HK-2 (cell line): ENCODE results near the gene CIDEA.
A peak's percentile ranks its signal among the peaks of the same experiment; 100 is the strongest.
"Not testable (repeated sequence)": the region's sequence is repeated elsewhere in the genome, so short reads cannot be mapped to it uniquely, and the experiment has no call there.

Source experiments
- DNase-seq: peaks from one replicate; pipeline ENCODE4 v3.0.0-alpha.2; 2018; ENCODE audit not compliant: unreplicated experiment

Gene CIDEA

GRCh38 chr18:12239431-12239830, 14.7 kb upstream of the CIDEA start:
- DNase-seq: no peak

DNA sequence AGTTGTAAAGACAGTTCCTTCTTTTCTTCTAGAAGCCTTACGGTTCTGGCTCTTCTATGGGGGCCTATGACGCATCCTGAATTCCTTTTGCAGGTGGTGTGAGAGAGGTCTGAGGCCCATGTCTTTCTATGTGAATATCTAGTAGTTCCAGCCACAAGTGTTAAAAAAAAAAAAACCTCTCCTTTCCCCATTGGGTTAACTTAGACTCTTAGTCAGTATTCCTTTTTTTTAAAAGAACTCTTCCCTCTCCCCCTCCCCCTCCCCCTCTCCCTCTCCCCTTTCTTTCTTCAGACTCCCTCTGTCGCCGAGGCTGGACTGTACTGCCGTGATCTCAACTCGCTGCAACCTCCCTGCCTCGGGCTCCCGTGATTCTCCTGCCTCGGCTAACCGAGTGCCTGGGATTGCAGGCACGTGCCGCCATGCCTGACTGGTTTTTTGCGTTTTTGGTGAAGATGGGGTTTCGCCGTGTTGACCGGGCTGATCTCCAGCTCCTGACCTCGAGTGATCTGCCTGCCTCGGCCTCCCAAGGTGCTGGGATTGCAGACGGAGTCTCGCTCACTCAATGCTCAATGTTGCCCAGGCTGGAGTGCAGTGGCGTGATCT, 11.4 kb upstream of the CIDEA start:
- no peak for DNase-seq

DNA sequence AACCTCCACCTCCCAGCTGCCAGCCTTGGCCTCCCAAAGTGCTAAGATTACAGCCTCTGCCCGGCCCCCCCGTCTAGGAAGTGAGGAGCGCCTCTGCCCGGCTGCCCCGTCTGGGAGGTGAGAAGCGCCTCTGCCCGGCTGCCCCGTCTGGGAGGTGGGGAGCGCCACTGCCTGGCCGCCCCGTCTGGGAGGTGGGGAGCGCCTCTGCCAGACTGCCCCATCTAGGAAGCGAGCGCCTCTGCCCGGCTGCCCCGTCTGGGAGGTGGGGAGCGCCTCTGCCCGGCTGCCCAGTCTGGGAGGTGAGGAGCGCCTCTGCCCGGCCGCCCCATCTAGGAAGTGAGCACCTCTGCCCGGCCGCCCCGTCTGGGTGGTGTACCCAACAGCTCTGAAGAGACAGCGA, 10.9 kb upstream of the CIDEA start:
- DNase-seq: not testable (repeated sequence)

DNA sequence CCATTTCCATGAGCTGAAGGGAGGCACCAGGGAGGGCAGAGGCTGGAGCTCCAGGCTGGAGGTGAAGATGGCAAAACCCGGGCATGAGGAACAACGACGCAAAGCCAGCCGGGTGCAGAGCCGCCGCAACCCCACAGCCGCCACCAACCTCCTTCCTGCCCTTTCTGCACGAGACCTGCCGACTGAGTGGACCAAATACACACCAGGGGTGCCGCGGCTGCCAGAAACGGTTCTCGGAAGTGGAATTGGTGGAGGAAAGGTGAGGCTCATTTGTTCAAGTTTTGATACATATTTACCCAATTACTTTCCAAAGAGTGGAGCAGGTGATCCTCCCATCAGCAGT, 8.4 kb upstream of the CIDEA start:
- no peak for DNase-seq

- DNase-seq: no peak
Observed at GRCh38 chr18:12246849-12247808, 7.0 kb upstream of the CIDEA start.

GRCh38 chr18:12247946-12248345, 6.2 kb upstream of the CIDEA start:
- DNase-seq: no peak

DNA sequence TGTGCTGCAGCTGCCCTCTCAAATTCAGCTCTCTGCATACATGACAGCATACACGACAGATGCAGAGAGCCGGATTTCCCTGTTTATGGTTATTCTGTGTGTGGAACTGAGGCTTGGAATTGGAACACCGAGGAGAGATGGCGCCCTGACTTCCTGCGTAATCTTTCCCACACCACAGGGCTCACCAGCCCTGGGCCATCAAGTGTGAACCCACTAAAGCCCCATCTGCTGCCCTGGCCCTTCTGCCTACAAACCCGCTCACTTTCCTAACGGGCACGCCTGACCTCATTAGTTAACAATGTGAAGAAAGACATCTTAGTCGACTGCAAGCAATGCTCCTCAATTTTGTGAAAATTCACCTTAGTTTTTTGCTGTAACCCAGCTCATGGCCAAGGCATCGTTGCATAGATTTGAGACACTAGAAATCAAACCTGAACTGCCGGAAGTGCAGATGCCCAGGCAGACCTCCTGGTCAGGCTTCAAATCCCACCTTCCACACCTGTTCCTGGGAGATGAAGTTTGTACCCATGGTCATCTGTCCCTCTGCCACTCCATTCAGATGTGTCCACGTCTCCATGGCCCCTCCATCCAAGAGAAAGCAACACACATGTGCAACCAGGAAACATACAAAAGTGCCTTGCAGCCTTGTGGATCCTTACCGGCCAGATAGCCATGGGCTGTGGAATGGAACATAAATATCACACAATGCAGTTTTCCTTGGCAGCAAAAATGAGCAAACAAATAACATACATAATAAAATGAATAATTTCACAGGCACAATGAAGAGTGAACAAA, 5.0 kb upstream of the CIDEA start:
- DNase-seq: no peak

GRCh38 chr18:12251311-12251710, 2.9 kb upstream of the CIDEA start:
- DNase-seq: no peak

DNA sequence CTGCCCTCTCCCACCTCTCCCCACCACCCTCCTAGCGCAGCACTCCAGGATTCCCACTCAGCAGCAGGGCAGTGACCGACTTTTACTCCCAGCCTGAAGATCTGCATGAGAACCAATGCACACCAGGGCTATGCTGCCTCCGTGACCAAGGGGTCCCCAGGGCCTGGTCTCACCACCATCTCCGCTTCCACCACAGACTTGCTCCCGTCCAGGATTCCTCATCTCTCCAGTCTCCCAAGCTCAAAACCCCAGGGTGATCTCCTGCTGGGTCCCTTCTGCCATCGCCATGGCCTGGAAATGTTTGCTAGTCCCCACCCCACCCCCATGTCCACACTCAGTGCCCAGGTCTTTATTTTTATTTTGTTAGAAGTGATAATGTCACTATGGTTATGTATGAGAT, 2.1 kb upstream of the CIDEA start:
- DNase-seq: no peak

DNA sequence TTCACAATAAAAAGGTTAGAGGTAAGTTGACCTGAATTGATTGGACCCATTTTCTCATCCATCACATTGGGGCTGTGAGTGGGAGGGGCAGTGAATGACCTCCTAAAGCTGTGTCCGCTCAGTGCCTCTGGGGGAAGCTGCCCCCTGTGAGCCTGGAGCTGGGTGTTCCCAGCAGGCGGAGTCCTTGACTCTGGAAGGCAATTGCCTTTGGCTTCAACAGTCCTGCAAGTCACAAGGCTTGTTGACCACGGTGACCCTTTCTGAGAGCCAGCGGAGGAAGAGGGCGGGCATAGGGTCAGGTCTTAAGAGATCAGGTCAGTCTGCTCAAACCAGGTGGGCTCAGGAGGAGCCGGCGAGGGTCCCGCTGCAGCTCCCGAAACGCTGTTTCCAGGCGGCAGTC, 1.1 kb upstream of the CIDEA start:
- no peak for DNase-seq

GRCh38 chr18:12253663-12254135, 462 bp upstream of the CIDEA start:
- no peak for DNase-seq

DNA sequence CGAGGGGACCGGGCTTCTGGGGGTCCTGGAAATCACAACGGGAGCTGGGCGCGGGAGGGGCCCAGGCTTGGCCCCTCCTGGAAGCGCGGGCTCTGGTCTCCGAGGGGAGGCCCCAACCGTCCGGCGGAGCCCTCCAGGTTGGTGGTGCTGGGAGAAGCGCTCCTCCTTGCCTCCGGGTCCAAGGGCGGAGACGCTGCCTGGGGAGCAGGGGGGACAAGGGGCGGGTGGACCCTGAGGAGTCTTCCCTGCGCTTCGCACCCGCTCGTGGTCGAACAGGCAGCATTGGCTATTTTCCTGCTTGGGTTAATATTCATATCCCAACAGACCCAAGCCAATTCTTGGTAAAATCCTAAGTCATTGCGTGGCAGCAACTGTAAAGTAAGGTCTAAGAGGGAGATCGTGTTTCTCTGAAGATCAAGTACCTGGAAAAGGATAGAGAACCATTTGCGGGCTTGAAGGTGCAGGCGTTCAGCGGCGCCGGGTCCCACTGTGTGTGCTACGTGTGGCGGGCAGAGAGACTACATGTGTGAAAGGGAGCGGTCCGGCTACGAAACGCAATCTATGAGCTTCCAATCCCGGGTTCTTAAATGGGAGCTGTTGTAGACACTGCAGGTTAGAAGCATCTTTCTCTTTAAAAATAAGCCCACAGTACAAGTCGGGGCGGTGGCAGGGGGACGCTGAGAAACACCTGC, 805 bp downstream of the CIDEA start:
- DNase-seq: no peak

GRCh38 chr18:12255626-12256026, 1.5 kb downstream of the CIDEA start:
- DNase-seq: no peak

GRCh38 chr18:12256951-12257350, 2.8 kb downstream of the CIDEA start:
- DNase-seq: no peak

GRCh38 chr18:12257996-12258718, 4.0 kb downstream of the CIDEA start:
- no peak for DNase-seq

DNA sequence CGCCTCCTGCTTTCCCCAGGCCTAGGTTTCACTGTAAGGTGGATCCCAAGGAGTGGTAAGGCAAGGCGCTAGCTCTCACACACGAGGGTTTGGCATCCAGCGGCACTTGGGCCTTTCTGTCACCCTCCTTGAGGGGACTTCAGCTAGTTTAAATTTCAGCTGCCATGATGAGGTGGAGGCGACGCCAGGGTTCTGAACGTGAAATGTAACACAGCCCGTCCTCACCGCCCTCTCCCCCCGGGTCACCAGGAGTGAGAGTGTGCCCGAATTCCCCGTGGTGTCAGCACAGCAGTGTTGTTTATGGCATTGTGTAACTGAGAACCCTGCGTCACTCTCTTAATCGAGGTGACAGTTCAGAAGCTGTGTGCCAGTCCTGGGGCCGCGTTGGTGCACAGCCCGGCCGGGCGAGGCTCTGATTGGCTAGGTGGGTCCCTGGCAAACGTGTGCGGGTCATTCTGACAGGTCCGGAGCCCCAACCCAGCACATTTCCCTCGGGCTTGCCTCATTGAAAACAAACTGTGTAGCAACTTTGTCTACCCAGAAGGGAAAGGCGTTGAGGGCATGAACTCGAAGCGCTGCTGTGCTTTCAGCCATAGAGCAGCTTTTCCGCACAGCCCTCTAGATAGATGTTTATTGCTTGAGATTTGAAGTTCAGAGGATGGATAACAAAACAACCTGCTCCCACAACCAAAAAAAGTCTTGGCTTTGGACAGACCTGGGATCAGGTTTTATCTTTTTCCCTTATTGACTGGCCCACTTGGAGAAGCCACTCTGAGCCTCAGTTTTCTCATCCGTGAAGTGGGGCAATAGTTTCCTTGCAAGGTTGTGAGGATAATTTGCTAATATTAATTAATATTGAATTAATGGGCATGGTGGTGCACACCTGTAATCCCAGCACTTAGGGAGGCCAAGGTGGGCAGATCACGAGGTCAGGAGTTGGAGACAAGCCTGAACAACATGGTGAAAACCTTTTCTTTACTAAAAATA, 4.9 kb downstream of the CIDEA start:
- DNase-seq: no peak

DNA sequence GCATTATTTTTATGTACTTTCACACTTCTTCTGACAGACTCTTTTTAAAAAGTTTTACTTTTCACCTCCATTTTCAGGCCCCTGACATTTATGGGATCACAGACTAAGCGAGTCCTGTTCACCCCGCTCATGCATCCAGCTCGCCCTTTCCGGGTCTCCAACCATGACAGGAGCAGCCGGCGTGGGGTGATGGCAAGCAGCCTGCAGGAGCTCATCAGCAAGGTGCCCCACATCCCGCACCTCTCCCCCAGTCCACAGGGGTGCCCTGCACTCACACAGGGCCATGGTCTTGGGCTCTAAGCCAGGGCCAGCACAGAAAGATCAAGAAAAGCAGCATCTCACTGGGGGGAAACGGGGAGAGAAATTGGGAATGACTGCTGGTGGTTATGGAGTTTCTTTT, 8.6 kb downstream of the CIDEA start:
- no peak for DNase-seq

GRCh38 chr18:12264864-12265263, 10.7 kb downstream of the CIDEA start:
- DNase-seq: no peak

- DNase-seq: peak; percentile 76
Observed at GRCh38 chr18:12271376-12272235, 17.4 kb downstream of the CIDEA start.
